Raji (cell line): ENCODE measurements around the gene A1CF.

Experiments
- POLR2A ChIP-seq: IDR thresholded peaks from 2 replicates; pipeline ENCODE4 v1.6.1; 2011; ENCODE audit warnings: low read depth, low read length, control low read depth; ENCODE audit not compliant: insufficient read depth

The A1CF gene

DNA sequence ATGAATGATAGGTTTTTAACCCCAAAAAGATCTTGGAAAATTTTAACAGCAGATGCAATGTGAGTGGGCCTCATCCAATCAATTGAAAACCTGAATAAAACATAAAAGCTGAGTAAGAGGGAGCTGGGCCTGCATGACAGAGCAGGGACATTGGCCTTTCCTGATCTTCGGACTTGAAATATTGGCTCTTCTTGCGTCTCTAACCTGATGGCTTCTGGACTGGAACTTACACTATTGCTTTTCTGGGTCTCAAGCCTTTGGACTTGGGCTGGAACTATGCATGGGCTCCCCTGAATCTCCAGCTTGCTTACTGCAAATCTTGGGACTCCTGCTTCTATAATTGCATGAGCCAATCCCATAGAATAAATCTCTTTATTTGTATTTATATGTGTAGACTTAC, 9.0 kb downstream of the A1CF start:
- TF ChIP-seq POLR2A, result no peak

DNA sequence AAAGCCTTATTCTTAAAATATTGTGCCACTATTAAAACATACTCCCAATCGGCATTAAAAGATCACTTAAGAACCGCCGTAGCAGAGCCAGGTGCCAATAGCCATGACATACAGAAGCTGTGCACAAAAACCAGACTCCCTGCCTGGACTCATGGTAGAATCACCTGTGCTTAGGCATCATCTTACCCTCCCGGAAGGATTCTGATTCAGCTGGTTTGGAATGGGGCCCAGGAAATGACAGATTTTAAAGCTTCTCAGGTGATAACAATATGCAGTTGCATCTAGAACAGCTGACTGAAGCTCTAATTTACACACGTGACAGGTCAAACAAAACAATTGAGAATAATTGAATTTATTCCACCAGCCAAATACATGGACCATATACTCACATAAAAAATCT, 10.7 kb downstream of the A1CF start:
- no peak for TF ChIP-seq POLR2A

GRCh38 chr10:50866317-50866716, 19.1 kb downstream of the A1CF start:
- no peak for TF ChIP-seq POLR2A

DNA sequence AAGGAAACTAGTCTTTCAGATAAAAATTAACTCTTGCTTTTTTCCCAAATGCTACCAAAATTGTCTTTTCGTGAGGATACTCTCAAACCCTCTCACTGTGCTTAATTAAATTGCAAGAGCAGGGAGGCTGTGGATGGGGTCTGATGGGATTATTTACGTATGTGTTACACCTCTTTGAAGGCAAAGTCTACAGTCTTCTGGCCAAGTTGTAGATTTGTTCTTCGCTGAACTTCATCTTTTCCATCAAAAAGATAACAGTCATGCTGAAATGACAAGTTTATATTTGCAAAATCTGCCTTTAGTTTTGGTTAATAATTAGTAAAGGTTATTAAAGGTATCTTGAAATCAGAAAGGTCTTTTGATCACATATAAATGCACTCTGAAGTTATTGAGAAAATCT, 22.7 kb downstream of the A1CF start:
- no peak for TF ChIP-seq POLR2A

DNA sequence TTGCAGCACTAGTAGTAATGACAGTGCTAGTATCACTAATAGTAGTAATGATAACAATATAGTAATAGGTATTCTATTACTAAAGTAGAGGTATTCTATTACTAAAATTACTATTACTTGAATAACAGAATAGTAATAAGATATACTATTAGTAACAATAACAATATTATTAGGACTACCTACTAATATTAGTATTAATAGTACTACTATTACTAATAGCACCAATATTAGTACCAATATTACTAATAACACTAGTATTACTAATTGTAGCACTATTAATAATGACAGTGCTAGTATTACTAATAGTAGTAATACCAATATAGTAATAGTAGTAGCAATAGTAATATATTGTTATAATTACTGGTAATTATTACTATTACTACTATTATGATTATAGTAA, 24.1 kb downstream of the A1CF start:
- no peak for TF ChIP-seq POLR2A

- no peak for TF ChIP-seq POLR2A
Measured at GRCh38 chr10:50857579-50857978, 27.8 kb downstream of the A1CF start.

GRCh38 chr10:50855461-50855860, 30.0 kb downstream of the A1CF start:
- no peak for TF ChIP-seq POLR2A

DNA sequence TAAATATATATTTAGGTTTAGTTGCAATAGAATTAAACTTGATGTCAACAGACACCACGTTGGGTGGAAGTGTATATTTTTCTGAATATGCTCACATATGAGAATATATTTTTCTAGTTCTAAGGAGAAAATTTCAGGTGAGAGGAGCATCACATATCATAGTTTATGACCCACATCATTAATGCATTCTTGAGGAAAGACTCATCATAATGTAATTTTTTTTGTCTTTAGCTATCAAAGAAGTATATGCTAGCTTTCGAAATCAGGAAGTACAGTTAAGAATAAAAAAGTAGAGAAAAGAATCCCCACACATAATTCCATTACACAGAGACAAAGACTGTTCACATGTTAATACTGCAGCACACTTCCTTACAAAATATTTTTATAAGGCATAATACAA, 30.4 kb downstream of the A1CF start:
- no peak for TF ChIP-seq POLR2A

GRCh38 chr10:50853557-50853956, 31.9 kb downstream of the A1CF start:
- TF ChIP-seq POLR2A, result no peak

- no peak for TF ChIP-seq POLR2A
Measured at GRCh38 chr10:50851884-50852671, 33.3 kb downstream of the A1CF start.

DNA sequence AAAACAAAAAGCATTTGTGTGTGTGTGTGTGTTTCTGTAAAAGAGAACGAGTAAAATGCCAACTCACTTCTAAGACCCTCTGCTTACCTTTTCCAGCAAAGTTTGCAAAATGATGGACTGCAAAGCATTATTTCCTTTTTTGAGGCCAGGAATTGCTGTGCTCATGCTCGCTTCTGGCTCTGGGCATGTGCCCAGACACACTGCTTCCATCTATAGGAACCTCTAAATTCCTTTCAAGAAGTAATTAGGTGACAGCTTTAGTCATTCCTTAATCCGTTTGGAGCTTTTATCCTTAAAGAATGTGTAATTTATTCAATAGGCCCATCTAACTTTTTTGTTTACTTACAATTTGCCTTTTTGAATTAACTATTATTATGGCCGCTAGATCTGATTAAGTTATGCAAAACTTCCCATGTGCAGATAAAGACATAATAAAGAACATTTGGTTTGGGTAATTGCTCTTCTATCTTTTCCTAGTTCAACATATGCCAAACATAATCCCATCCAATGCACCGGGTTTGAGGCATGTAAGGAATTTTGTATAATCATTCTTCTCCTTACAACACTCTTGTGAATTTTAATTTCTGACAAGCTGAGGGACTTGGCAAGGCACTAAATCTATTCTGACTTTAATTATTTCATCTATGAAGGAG, 34.7 kb downstream of the A1CF start:
- no peak for TF ChIP-seq POLR2A

DNA sequence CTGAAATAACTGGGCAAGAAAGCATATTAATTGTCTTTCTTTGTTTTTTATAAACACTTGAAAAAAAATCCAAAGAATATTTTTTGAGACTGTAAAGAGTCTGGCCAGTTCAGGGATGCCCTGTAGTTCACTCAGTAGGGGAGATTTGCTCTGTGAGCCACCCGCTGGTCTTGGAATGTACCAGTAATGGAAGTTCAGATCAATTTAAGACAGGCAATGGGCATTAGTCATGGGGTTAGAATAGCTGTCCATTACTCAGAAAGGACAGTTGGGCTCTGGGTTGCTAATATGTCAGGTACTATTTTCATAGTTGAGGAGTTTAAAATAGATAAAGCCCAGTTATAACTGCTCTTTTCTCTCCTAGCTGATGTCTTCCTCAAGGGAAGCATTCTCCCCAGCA, 38.7 kb downstream of the A1CF start:
- no peak for TF ChIP-seq POLR2A

- no peak for TF ChIP-seq POLR2A
Measured at GRCh38 chr10:50837095-50837494, 48.3 kb downstream of the A1CF start.

DNA sequence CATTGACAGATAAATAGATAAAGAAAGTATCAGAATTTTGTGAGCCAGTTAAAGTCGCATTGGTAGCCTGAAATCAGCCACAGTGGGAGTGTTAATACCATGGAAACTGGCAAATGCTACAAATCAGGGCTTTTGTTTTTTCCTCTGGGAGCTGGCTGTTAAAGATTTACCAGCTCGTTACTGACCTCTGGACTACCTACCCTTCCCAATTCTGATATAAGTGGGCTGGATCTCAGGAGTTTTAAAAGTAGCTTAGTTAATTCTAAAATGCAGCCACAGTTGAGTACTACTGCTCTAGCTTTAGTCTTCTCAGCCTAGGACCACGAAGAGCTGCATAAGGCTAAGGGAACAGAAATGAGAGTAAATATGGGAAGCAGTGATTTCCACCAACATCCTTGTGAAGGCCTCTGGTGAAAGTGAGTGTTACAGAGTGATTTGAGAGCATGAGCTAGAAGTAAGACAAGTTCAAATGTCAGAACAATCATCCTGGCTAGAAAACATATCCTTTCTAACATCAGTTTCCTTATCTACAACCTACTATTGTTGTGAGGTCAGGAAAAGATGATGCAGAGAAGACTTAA, 53.2 kb downstream of the A1CF start:
- TF ChIP-seq POLR2A, result no peak

GRCh38 chr10:50830066-50830465, 55.4 kb downstream of the A1CF start:
- no peak for TF ChIP-seq POLR2A

DNA sequence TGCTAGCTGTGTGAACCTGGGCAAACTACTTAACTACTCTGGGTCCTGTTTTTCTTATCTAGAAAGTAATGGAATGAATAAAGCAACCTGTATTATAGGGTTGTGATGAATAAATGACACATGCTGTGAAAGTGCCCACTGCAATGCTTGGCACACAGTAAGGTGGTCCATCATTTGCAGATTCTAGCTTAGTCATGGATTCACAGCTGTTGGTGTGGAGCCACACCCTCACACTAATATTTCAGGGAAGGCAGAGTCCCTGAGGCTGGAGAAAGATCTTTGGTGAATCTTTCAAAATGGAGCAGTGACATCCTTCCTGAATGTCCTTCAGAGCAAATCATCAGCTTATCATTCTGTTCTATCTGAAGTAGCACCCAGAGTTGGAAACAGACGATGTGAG, 60.6 kb downstream of the A1CF start:
- no peak for TF ChIP-seq POLR2A

GRCh38 chr10:50823789-50824188, 61.6 kb downstream of the A1CF start:
- TF ChIP-seq POLR2A, result no peak

GRCh38 chr10:50809596-50809995, 75.8 kb downstream of the A1CF start:
- no peak for TF ChIP-seq POLR2A
